Bronchial epithelial cell (primary cell): Measurements from ENCODE around the gene TSPAN13. TPM values are rescaled to one million over a fixed set of nuclear protein-coding genes. Genes with fewer than 3 reads are reported as not detected.

Experiments used
- DNase-seq: peaks from one replicate; pipeline ENCODE4 v3.0.0-alpha.2; 2010; ENCODE audit warnings: low read depth
- FAIRE-seq: peaks from 2 replicates; lab custom pipeline; 2011; peaks lifted over from hg19 to GRCh38; lab: Jason Lieb, UNC
- H3K27me3 ChIP-seq: 2 replicates; pipeline ENCODE4 v1.5.1; 2011; ENCODE audit warnings: low read length; ENCODE audit not compliant: control insufficient read depth, insufficient read depth
- H3K36me3 ChIP-seq: 2 replicates; pipeline ENCODE4 v1.5.1; 2011; ENCODE audit warnings: low read length; ENCODE audit not compliant: control insufficient read depth, insufficient read depth
- H3K4me3 ChIP-seq: 2 replicates; pipeline ENCODE4 v1.5.1; 2011; ENCODE audit warnings: mild to moderate bottlenecking, low read depth, low read length, control low read depth
- total RNA-seq: library from RNA; depleted of rRNA; stranded (reverse); fragments of >200 nt; gene quantifications from 2 replicates; pipeline ENCODE4 v1.2.1, GENCODE V29; 2014
- TF ChIP-seq, protein P1 (sequence below): IDR thresholded peaks from 2 replicates; pipeline ENCODE4 v1.5.1; 2011; ENCODE audit warnings: mild to moderate bottlenecking, moderate library complexity, low read length, control low read depth, inconsistent platforms; ENCODE audit not compliant: insufficient read depth, severe bottlenecking

Gene TSPAN13
- total RNA-seq, 1 donor from 2014 or later, result 41.6 TPM

DNA sequence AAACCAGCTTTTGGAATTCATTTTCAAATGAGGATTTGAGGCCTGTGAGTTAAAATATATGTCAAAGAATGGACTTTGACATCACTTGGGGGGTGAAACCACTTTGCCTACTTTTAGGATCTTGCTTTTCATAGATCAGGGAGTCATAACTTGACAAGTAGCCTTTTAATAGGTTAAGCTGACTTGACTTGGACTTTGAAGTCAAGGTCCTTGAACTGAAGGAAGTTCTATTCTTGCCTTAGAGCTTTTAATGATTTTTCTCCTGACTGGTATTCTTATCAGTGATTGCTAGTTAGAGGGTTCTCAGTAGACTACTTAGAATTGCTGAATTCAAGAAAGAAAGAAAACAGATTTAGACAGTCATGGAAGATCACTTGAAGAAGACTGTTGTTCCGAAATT lies 33.6 kb downstream of the TSPAN13 start:
- no peak for FAIRE-seq
- TF ChIP-seq, protein P1, sequence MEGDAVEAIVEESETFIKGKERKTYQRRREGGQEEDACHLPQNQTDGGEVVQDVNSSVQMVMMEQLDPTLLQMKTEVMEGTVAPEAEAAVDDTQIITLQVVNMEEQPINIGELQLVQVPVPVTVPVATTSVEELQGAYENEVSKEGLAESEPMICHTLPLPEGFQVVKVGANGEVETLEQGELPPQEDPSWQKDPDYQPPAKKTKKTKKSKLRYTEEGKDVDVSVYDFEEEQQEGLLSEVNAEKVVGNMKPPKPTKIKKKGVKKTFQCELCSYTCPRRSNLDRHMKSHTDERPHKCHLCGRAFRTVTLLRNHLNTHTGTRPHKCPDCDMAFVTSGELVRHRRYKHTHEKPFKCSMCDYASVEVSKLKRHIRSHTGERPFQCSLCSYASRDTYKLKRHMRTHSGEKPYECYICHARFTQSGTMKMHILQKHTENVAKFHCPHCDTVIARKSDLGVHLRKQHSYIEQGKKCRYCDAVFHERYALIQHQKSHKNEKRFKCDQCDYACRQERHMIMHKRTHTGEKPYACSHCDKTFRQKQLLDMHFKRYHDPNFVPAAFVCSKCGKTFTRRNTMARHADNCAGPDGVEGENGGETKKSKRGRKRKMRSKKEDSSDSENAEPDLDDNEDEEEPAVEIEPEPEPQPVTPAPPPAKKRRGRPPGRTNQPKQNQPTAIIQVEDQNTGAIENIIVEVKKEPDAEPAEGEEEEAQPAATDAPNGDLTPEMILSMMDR, result no peak
- H3K36me3 ChIP-seq, result peaks cover 3% of the 10 kb centered on the region
- DNase-seq, result no peak
- H3K4me3 ChIP-seq, result no peak overlapping the region
- H3K27me3 ChIP-seq, result no peaks in the 10 kb centered on the region

DNA sequence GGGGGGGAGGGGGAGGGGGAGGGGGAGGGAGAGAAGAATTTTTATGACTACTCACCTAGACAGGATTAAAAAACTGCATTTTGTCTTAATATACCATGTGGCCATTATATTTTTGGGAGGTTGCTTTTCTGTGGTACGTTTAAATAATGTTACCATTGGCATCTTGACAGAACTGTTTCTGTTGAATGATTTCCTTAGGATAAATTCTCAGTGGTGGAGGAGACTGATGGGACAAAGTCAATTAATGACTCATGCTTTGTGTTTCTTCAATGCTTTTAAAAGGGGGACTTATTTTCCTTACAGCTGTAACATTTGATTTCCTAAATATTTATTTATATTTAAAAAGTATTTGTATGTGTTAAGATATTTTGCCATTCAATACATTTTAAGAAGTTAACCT lies 37.5 kb downstream of the TSPAN13 start:
- DNase-seq, result no peak
- no peak overlapping the region for H3K4me3 ChIP-seq
- no peaks in the 10 kb centered on the region for H3K27me3 ChIP-seq
- TF ChIP-seq, protein P1, result no peak
- no peak for FAIRE-seq
- peaks cover 6% of the 10 kb centered on the region for H3K36me3 ChIP-seq

DNA sequence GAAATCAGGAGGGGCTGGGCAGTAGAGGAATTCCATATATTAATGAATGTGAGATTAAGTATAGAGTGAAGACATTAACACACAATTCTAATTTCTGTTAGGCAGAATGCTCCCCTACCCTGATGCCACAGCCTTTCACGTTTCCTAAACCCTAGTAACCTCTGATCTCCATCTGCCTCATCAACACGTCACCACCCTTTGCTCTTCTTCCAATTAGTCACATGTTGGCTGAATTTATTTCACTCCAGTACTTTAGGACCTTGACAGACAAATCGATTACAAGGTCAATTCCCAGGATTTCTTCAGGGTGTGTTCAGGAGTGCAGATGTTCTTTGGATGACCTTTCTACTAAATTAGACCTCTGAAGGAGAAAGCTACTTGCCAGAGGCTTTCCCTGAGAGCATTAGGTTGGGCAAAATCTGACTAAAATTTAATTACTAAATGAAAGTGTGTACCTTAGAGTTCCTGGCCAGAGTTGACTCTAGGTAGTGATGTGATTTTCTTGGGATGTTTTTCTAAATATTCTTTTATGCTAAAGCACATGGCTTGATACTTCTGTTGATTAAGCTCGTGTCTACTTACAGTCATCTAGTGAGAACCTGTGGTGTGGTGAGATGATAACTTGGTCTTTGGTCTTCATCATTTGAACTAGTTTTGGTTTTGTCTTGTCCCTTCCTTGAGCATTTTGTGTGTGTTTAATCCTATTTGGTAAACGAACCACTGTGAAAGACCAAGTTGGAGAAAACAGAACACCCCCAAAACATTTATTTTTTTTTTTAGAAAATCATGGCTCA lies 38.5 kb downstream of the TSPAN13 start:
- FAIRE-seq (no peak), DNase-seq (no peak)
- Histone ChIP-seq H3K27me3 (no peaks in the 10 kb centered on the region), H3K36me3 (peaks cover 6% of the 10 kb centered on the region), H3K4me3 (no peak overlapping the region)
- TF ChIP-seq, protein P1, result no peak

DNA sequence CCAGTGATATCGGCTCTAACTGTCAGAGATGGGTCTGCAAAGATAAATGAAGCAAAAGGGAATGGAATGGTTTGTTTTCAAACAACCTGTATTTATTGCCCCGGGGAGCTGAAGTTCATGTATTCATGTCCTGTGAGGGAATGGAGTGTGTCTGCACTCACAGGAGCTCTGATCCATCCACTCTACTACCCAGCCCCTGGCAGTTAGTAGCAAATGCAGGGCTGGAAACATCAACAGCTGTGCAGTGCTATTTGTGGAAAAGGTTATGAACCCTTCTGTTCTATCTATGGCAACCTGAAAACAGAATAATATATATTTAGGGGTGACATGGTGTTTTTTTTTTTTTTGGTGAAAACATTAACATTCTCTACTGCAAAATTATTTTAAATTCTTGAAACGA lies 41.4 kb downstream of the TSPAN13 start:
- Histone ChIP-seq H3K36me3 (peaks cover 12% of the 10 kb centered on the region), H3K4me3 (no peak overlapping the region), H3K27me3 (no peaks in the 10 kb centered on the region)
- FAIRE-seq (no peak), DNase-seq (no peak)
- TF ChIP-seq, protein P1, result no peak

DNA sequence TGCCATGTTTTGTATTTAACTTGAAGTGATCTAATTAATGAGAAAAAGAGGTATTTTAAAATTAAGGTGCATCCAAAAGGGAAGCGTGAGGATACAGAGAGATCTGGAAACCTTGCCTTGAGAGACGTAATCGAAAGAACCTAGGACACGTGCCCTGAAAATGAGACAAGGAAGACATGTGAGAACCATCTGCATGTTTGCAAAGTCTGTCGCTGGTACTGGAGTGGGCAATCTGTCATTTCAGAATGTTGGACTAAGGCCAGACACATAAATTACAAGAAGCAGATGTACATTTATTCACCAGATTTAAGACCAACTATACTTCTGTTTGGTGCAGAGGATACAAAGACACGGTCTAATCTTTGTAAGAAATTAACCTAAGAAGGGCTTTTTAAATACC lies 42.1 kb downstream of the TSPAN13 start:
- no peaks in the 10 kb centered on the region for H3K27me3 ChIP-seq
- TF ChIP-seq, protein P1, result no peak
- DNase-seq (no peak), FAIRE-seq (no peak)
- H3K4me3 ChIP-seq, result no peak overlapping the region
- H3K36me3 ChIP-seq, result peaks cover 13% of the 10 kb centered on the region
